IMR-90 (cell line): ENCODE data around the gene STARD3. TPM values are rescaled to one million over a fixed set of nuclear protein-coding genes. Genes with fewer than 3 reads are reported as not detected.

Source experiments
- ATAC-seq: fragments of 200-7000 bp; cut with Tn5 transposase; 2 replicates; pipeline ENCODE4 v1.9.1; 2020; ENCODE audit warnings: low read depth, mild to moderate bottlenecking, moderate library complexity
- BruUV-seq: library from RNA; stranded (reverse); fragments of 400-500 nt; replicated peaks from 2 replicates; lab custom pipeline; 2021; lab: Mats Ljungman, UMichigan
- CTCF ChIA-PET: fragments of 300-600 bp; formaldehyde crosslinking; extraction: SDS; loops from one replicate; lab custom pipeline; 2021; ENCODE audit warnings: antibody characterized with exemption; lab: Yijun Ruan, JAX
- POLR2A ChIA-PET: fragments of 300-600 bp; sonication (Branson Sonifier 250); formaldehyde crosslinking; loops from one replicate; lab custom pipeline; 2022; ENCODE audit warnings: antibody characterized with exemption; ENCODE audit not compliant: unreplicated experiment; lab: Charles Lee
- DNase-seq: peaks from one replicate; pipeline ENCODE4 v3.0.0; 2013
- H2AFZ ChIP-seq: replicated peaks from 2 replicates; pipeline ENCODE3; 2013; ENCODE audit warnings: low read length, mild to moderate bottlenecking; ENCODE audit not compliant: poor library complexity
- H2AK5ac ChIP-seq: 2 replicates; pipeline ENCODE4 v1.6.1; 2013; ENCODE audit warnings: low read depth, low read length, inconsistent platforms
- H2AK9ac ChIP-seq: replicated peaks from 2 replicates; pipeline ENCODE3; 2013; ENCODE audit warnings: mild to moderate bottlenecking, low read depth, low read length, moderate library complexity; ENCODE audit not compliant: poor library complexity
- H2BK120ac ChIP-seq: 2 replicates; pipeline ENCODE4 v1.6.1; 2013; ENCODE audit warnings: low read depth, low read length, inconsistent platforms
- H2BK15ac ChIP-seq: 3 replicates; pipeline ENCODE4 v1.6.1; 2013; ENCODE audit warnings: low read depth, low read length, inconsistent platforms
- H2BK20ac ChIP-seq: 2 replicates; pipeline ENCODE4 v1.6.1; 2013; ENCODE audit warnings: low read depth, mild to moderate bottlenecking, inconsistent platforms, low read length, moderate library complexity
- H2BK5ac ChIP-seq: 2 replicates; pipeline ENCODE4 v1.6.1; 2013; ENCODE audit warnings: mild to moderate bottlenecking, low read depth, low read length, inconsistent platforms; ENCODE audit not compliant: poor library complexity, severe bottlenecking
- H3K14ac ChIP-seq: replicated peaks from 2 replicates; pipeline ENCODE4 v1.6.1; 2013; ENCODE audit warnings: low read depth, low read length, inconsistent platforms
- H3K18ac ChIP-seq: 2 replicates; pipeline ENCODE4 v1.6.1; 2013; ENCODE audit warnings: low read depth, low read length, control low read depth
- H3K23ac ChIP-seq: 2 replicates; pipeline ENCODE4 v1.6.1; 2013; ENCODE audit warnings: low read depth, low read length, inconsistent platforms
- H3K27ac ChIP-seq: 2 replicates; pipeline ENCODE4 v1.5.1; 2013; ENCODE audit warnings: mild to moderate bottlenecking, control low read depth, low read length; ENCODE audit not compliant: insufficient read depth
- H3K27me3 ChIP-seq: 2 replicates; pipeline ENCODE4 v1.6.1; 2013; ENCODE audit warnings: low read length; ENCODE audit not compliant: control insufficient read depth, insufficient read depth
- H3K36me3 ChIP-seq: 2 replicates; pipeline ENCODE4 v1.6.1; 2013; ENCODE audit warnings: low read length, mixed read lengths; ENCODE audit not compliant: control insufficient read depth, insufficient read depth
- H3K4ac ChIP-seq: 2 replicates; pipeline ENCODE4 v1.6.1; 2013; ENCODE audit warnings: low read depth, low read length, inconsistent platforms
- H3K4me1 ChIP-seq: 2 replicates; pipeline ENCODE4 v1.6.1; 2013; ENCODE audit warnings: low read length, mixed read lengths; ENCODE audit not compliant: control insufficient read depth, insufficient read depth
- H3K4me2 ChIP-seq: 2 replicates; pipeline ENCODE4 v1.6.1; 2013; ENCODE audit warnings: low read depth, mild to moderate bottlenecking, control low read depth, low read length, moderate library complexity
- H3K4me3 ChIP-seq: 2 replicates; pipeline ENCODE4 v1.5.1; 2013; ENCODE audit warnings: low read depth, mild to moderate bottlenecking, control low read depth, low read length, moderate library complexity; ENCODE audit not compliant: insufficient read depth
- H3K56ac ChIP-seq: 2 replicates; pipeline ENCODE4 v1.6.1; 2013; ENCODE audit warnings: low read length, inconsistent platforms; ENCODE audit not compliant: insufficient read depth; ENCODE audit errors: extremely low read depth
- H3K79me1 ChIP-seq, 2 experiments: 2 replicates each; pipeline ENCODE4 v1.6.1; 2013; ENCODE audit warnings: low read length in 2 of 2, inconsistent platforms in 1 of 2, low read depth in 1 of 2
- H3K9ac ChIP-seq: 2 replicates; pipeline ENCODE4 v1.6.1; 2013; ENCODE audit warnings: low read depth, low read length, control low read depth
- H3K9me1 ChIP-seq: 2 replicates; pipeline ENCODE4 v1.6.1; 2013; ENCODE audit warnings: low read length, inconsistent platforms; ENCODE audit not compliant: insufficient read depth
- H3K9me3 ChIP-seq: 2 replicates; pipeline ENCODE4 v1.6.1; 2013; ENCODE audit warnings: low read length; ENCODE audit not compliant: control insufficient read depth, insufficient read depth
- H4K20me1 ChIP-seq: 2 replicates; pipeline ENCODE4 v1.6.1; 2013; ENCODE audit warnings: low read length, inconsistent platforms; ENCODE audit not compliant: insufficient read depth
- H4K5ac ChIP-seq: 2 replicates; pipeline ENCODE4 v1.6.1; 2013; ENCODE audit warnings: mild to moderate bottlenecking, low read depth, low read length, control low read depth
- H4K8ac ChIP-seq, 2 experiments: 2 replicates each; pipeline ENCODE4 v1.6.1; 2013; ENCODE audit warnings: low read depth in 2 of 2, low read length in 2 of 2, control low read depth in 1 of 2, inconsistent platforms in 1 of 2
- H4K91ac ChIP-seq: 2 replicates; pipeline ENCODE4 v1.6.1; 2013; ENCODE audit warnings: low read depth, low read length, inconsistent platforms; ENCODE audit not compliant: insufficient read depth
- BHLHE40 ChIP-seq: fragments of 150-350 bp; IDR thresholded peaks from 2 replicates; pipeline ENCODE4 v1.6.1; 2016; ENCODE audit warnings: mild to moderate bottlenecking, low read depth, low read length
- CEBPB ChIP-seq: IDR thresholded peaks from 2 replicates; pipeline ENCODE4 v1.6.1; 2012; ENCODE audit warnings: low read depth, low read length, improper control_type of control experiment
- CHD1 ChIP-seq: IDR thresholded peaks from 2 replicates; pipeline ENCODE4 v1.6.1; 2012; ENCODE audit warnings: low read depth, low read length, improper control_type of control experiment
- CTCF ChIP-seq: conservative IDR thresholded peaks from 2 replicates; pipeline ENCODE4 v1.5.1; 2012; ENCODE audit warnings: mild to moderate bottlenecking, low read depth, low read length, improper control_type of control experiment
- ELK1 ChIP-seq: fragments of 150-350 bp; IDR thresholded peaks from 2 replicates; pipeline ENCODE4 v1.6.1; 2016; ENCODE audit warnings: low read depth, mild to moderate bottlenecking, low read length, moderate library complexity, borderline replicate concordance
- FOS ChIP-seq: fragments of 150-350 bp; IDR thresholded peaks from 2 replicates; pipeline ENCODE4 v1.6.1; 2016; ENCODE audit warnings: low read depth, low read length
- MAFK ChIP-seq: IDR thresholded peaks from 2 replicates; pipeline ENCODE4 v1.6.1; 2012; ENCODE audit warnings: low read depth, low read length, improper control_type of control experiment
- MAZ ChIP-seq: IDR thresholded peaks from 2 replicates; pipeline ENCODE4 v1.6.1; 2012; ENCODE audit warnings: low read depth, mild to moderate bottlenecking, low read length, improper control_type of control experiment, moderate library complexity, borderline replicate concordance
- MXI1 ChIP-seq: IDR thresholded peaks from 2 replicates; pipeline ENCODE4 v1.6.1; 2012; ENCODE audit warnings: low read depth, mild to moderate bottlenecking, low read length, moderate library complexity, borderline replicate concordance
- NFE2L2 ChIP-seq: fragments of 150-350 bp; IDR thresholded peaks from 2 replicates; pipeline ENCODE4 v1.6.1; 2016; ENCODE audit warnings: low read depth, mild to moderate bottlenecking, low read length
- POLR2A ChIP-seq: IDR thresholded peaks from 2 replicates; pipeline ENCODE4 v1.6.1; 2012; ENCODE audit warnings: mild to moderate bottlenecking, low read depth, low read length
- RAD21 ChIP-seq: IDR thresholded peaks from 2 replicates; pipeline ENCODE4 v1.6.1; 2012; ENCODE audit warnings: low read length, improper control_type of control experiment
- RCOR1 ChIP-seq: IDR thresholded peaks from 2 replicates; pipeline ENCODE4 v1.6.1; 2012; ENCODE audit warnings: mild to moderate bottlenecking, low read length, improper control_type of control experiment; ENCODE audit not compliant: insufficient replicate concordance
- SMC3 ChIP-seq: fragments of 150-350 bp; IDR thresholded peaks from 2 replicates; pipeline ENCODE4 v1.6.1; 2016; ENCODE audit warnings: low read depth, mild to moderate bottlenecking, antibody characterized with exemption, low read length, moderate library complexity
- USF2 ChIP-seq: fragments of 150-350 bp; IDR thresholded peaks from 2 replicates; pipeline ENCODE4 v1.6.1; 2017; ENCODE audit warnings: mild to moderate bottlenecking, antibody characterized with exemption, low read length, low read depth
- WGBS, 2 experiments: methylation state at CpG; one replicate each; pipeline versions ENCODE4 v1.1.5 to v1.1.7; 2013; ENCODE audit warnings: missing lambda C conversion rate in 2 of 2; ENCODE audit not compliant: insufficient read length in 1 of 2; ENCODE audit errors: extremely low coverage in 2 of 2; 5-methylcytosine and 5-hydroxymethylcytosine counted together
- dilution Hi-C: fragments of 300-500 bp; cut with HindIII; formaldehyde crosslinking; loops from one replicate; pipeline ENCODE4 v1.14.3; 2018; ENCODE audit warnings: low sequenced_read_pairs; ENCODE audit not compliant: unreplicated experiment
- in situ Hi-C: fragments of 300-500 bp; cut with MboI; formaldehyde crosslinking; loops from 3 replicates; pipeline ENCODE4 v1.14.3; 2019; ENCODE audit warnings: low sequenced_read_pairs, inconsistent platforms, mixed read lengths
- intact Hi-C: fragments of 100-400 bp; cut with micrococcal nuclease; formaldehyde crosslinking; loops from 2 replicates; pipeline ENCODE4 v1.10.0; 2022
- polyA plus RNA-seq, 3 experiments: library from polyadenylated mRNA; depleted of rRNA; stranded (reverse); fragments of >200 nt; gene quantifications; 2 replicates each; pipeline ENCODE4 v1.2.3, GENCODE V29; 2012; ENCODE audit warnings: low replicate concordance in 1 of 3
- total RNA-seq: library from RNA; depleted of rRNA; stranded (reverse); fragments of >200 nt; gene quantifications from 2 replicates; pipeline ENCODE4 v1.2.3, GENCODE V29; 2012

STARD3 gene
- total and polyA plus RNA-seq, 2 of the 4 experiments (the other 2 are of a cell fraction): 8.1 to 50.4 TPM

- Histone ChIP-seq H2BK20ac (no peak overlapping the region), H3K4ac (no peak overlapping the region), H2BK5ac (no peak overlapping the region), H3K4me1 (peaks cover 3% of the 10 kb centered on the region; the same call in 1 of the 2 replicates), H4K91ac (no peak overlapping the region), H3K79me1 (no peaks in the 10 kb centered on the region), H3K9me3 (no peaks in the 10 kb centered on the region), H3K27me3 (peaks cover 61% of the 10 kb centered on the region), H3K18ac (no peak overlapping the region), H3K56ac (no peak overlapping the region), H2AK9ac (no peak overlapping the region), H3K4me3 (no peak overlapping the region), H3K27ac (no peak overlapping the region), H4K20me1 (no peaks in the 10 kb centered on the region), H3K14ac (no peak overlapping the region), H2AK5ac (no peak overlapping the region), H2BK15ac (no peak overlapping the region), H2BK120ac (no peak overlapping the region), H3K4me2 (no peak overlapping the region), H3K9me1 (no peaks in the 10 kb centered on the region), H4K8ac (no peak overlapping the region), H4K5ac (no peak overlapping the region), H3K23ac (no peak overlapping the region), H3K9ac (no peak overlapping the region), H3K36me3 (no peaks in the 10 kb centered on the region), H2AFZ (no peak overlapping the region)
- 11% methylated on average over 7 of the region's 16 CpGs; no CpG with 5 or more reads in 1 of the 2 experiments for WGBS, 2 experiments
- in situ Hi-C loops (loop anchor here (5.0 kb wide), 1 partner anchor 81 kb away; no protein-coding TSS in a partner anchor), dilution Hi-C loops (no loop called here), intact Hi-C loops (loop anchor here (1.0 to 10.0 kb wide), 3 partner anchors 75 to 361 kb away; partner anchors contain the start of gene PSMD3)
- no TSS peak for BruUV-seq
- DNase-seq: peak; percentile 36
- peak; percentile 76 for ATAC-seq
- ChIA-PET CTCF (interaction anchor here (1.0 to 1.5 kb wide), 8 partner anchors 9 to 129 kb away, joined by 3 to 9 read pairs (median 3); no protein-coding TSS in a partner anchor), POLR2A (interaction anchor here (0.6 kb wide), 1 partner anchor 77 kb away, joined by 6 read pairs; the partner anchor contains the start of gene ERBB2)
- TF ChIP-seq RAD21 (peak; percentile 79), CHD1 (no peak), ELK1 (no peak), MAZ (no peak), CTCF (peak; percentile 81), POLR2A (no peak), MAFK (no peak), NFE2L2 (no peak), CEBPB (no peak), SMC3 (peak; percentile 72), USF2 (no peak), BHLHE40 (no peak), MXI1 (no peak), RCOR1 (no peak), FOS (no peak)
Measured at GRCh38 chr17:39623356-39623950, 13.5 kb upstream of the STARD3 start.
